HCT116 (cell line): ENCODE measurements around the gene KTN1.

Experiments used
- ATF3 ChIP-seq: IDR thresholded peaks from 2 replicates; pipeline ENCODE4 v1.6.1; 2012
- EGR1 ChIP-seq: IDR thresholded peaks from 2 replicates; pipeline ENCODE4 v1.6.1; 2012; ENCODE audit warnings: low read depth
- EZH2phosphoT487 ChIP-seq: fragments of 200-600 bp; IDR thresholded peaks from 2 replicates; pipeline ENCODE4 v1.6.1; 2018; ENCODE audit warnings: antibody characterized with exemption, borderline replicate concordance
- FOSL1 ChIP-seq: IDR thresholded peaks from 2 replicates; pipeline ENCODE4 v1.6.1; 2012; ENCODE audit warnings: low read depth
- JUND ChIP-seq: IDR thresholded peaks from 2 replicates; pipeline ENCODE4 v1.6.1; 2012
- POLR2A ChIP-seq: IDR thresholded peaks from 2 replicates; pipeline ENCODE4 v1.7.0; 2011; ENCODE audit warnings: borderline replicate concordance; ENCODE audit not compliant: insufficient read depth, insufficient read length; ENCODE audit errors: extremely low read depth
- POLR2AphosphoS5 ChIP-seq: IDR thresholded peaks from 2 replicates; pipeline ENCODE4 v1.6.1; 2011; ENCODE audit warnings: mild to moderate bottlenecking, low read depth, low read length, moderate library complexity
- SIN3A ChIP-seq: IDR thresholded peaks from 2 replicates; pipeline ENCODE4 v1.6.1; 2012; ENCODE audit warnings: low read depth
- SP1 ChIP-seq: IDR thresholded peaks from 2 replicates; pipeline ENCODE4 v1.6.1; 2012; ENCODE audit warnings: low read depth
- YY1 ChIP-seq: IDR thresholded peaks from 2 replicates; pipeline ENCODE4 v1.6.1; 2011; ENCODE audit warnings: low read length, low read depth, moderate library complexity, mild to moderate bottlenecking; ENCODE audit not compliant: insufficient replicate concordance; ENCODE audit errors: extremely low read depth
- TF ChIP-seq, protein P1 (sequence below), 3 experiments: fragments of 200-600 bp in 1 of 3; sonication (generic) in 1 of 3; IDR thresholded peaks in 2 of 3; conservative IDR thresholded peaks in 1 of 3; 2 replicates each; pipeline ENCODE4 v1.5.1; 2012 to 2017; ENCODE audit warnings: low read depth in 2 of 3, low read length in 2 of 3, antibody characterized with exemption in 1 of 3, borderline replicate concordance in 1 of 3, control low read depth in 1 of 3, mild to moderate bottlenecking in 1 of 3, mixed read lengths in 1 of 3, mixed run types in 1 of 3, moderate library complexity in 1 of 3; ENCODE audit not compliant: insufficient read depth in 1 of 3
- TF ChIP-seq, protein P2 (sequence below): IDR thresholded peaks from 2 replicates; pipeline ENCODE4 v1.6.1; 2012; ENCODE audit warnings: low read depth

- TF ChIP-seq JUND (no peak), ATF3 (no peak), SP1 (no peak), POLR2AphosphoS5 (no peak), FOSL1 (no peak), POLR2A (no peak), YY1 (no peak), EGR1 (no peak), SIN3A (no peak), EZH2phosphoT487 (no peak)
- TF ChIP-seq, protein P1, sequence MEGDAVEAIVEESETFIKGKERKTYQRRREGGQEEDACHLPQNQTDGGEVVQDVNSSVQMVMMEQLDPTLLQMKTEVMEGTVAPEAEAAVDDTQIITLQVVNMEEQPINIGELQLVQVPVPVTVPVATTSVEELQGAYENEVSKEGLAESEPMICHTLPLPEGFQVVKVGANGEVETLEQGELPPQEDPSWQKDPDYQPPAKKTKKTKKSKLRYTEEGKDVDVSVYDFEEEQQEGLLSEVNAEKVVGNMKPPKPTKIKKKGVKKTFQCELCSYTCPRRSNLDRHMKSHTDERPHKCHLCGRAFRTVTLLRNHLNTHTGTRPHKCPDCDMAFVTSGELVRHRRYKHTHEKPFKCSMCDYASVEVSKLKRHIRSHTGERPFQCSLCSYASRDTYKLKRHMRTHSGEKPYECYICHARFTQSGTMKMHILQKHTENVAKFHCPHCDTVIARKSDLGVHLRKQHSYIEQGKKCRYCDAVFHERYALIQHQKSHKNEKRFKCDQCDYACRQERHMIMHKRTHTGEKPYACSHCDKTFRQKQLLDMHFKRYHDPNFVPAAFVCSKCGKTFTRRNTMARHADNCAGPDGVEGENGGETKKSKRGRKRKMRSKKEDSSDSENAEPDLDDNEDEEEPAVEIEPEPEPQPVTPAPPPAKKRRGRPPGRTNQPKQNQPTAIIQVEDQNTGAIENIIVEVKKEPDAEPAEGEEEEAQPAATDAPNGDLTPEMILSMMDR (IDR thresholded peaks at IDR 0.05 in 2 of 3, conservative IDR thresholded peaks at IDR 0.05 in 1 of 3; ENCODE audit: borderline replicate concordance in 1 of 3, insufficient read depth in 1 of 3, low read depth in 2 of 3, low read length in 2 of 3) = no peak
- TF ChIP-seq, protein P2, sequence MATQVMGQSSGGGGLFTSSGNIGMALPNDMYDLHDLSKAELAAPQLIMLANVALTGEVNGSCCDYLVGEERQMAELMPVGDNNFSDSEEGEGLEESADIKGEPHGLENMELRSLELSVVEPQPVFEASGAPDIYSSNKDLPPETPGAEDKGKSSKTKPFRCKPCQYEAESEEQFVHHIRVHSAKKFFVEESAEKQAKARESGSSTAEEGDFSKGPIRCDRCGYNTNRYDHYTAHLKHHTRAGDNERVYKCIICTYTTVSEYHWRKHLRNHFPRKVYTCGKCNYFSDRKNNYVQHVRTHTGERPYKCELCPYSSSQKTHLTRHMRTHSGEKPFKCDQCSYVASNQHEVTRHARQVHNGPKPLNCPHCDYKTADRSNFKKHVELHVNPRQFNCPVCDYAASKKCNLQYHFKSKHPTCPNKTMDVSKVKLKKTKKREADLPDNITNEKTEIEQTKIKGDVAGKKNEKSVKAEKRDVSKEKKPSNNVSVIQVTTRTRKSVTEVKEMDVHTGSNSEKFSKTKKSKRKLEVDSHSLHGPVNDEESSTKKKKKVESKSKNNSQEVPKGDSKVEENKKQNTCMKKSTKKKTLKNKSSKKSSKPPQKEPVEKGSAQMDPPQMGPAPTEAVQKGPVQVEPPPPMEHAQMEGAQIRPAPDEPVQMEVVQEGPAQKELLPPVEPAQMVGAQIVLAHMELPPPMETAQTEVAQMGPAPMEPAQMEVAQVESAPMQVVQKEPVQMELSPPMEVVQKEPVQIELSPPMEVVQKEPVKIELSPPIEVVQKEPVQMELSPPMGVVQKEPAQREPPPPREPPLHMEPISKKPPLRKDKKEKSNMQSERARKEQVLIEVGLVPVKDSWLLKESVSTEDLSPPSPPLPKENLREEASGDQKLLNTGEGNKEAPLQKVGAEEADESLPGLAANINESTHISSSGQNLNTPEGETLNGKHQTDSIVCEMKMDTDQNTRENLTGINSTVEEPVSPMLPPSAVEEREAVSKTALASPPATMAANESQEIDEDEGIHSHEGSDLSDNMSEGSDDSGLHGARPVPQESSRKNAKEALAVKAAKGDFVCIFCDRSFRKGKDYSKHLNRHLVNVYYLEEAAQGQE = no peak
Observed at GRCh38 chr14:55645845-55646832, 66.1 kb downstream of the KTN1 start.
